Fibroblast of gingiva (primary cell): Measurements from ENCODE around the gene SOBP.

ENCODE experiments used
- DNase-seq: peaks from one replicate; pipeline ENCODE4 v3.0.0-alpha.2; 2011; ENCODE audit warnings: low read depth

Gene SOBP

DNA sequence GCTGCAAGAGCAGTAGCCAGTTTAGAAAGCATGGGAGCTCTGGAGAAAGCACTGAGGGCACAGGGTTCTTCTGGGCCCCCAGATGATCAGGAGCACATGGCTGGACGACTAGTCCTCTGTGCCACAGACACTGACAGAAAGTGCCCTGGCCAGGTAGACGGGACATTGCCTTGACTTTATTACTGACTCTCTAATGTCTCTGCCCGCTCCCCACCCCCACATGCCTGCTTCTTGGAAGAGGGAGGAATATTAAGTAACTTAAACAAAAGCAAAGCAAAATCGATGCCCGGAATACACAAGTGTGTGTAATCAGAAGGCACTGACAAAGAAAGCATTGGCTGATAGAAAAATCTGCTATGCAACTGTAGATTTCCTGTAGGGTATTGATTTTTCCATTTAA is 99.3 kb downstream of the SOBP start:
- DNase-seq = no peak

DNA sequence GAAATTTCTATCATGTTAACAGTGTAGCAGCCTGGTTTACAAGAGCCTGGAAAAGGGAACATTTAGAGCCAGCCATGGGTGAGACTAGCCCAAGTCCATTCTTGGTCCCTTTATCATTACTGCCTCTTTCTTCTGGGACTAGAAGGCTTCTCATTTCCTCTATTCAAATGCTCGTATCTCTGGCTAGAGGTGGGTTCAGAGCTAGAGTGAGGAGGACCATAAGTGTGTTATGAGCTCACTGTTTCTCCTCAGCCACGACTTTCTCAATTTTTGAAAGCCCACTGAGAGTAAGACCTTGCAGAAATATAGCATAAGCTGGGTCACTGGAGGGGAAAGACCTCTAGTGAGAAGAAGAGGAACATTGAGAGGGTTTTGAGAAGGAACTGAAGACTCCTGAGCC is 100.0 kb downstream of the SOBP start:
- no peak for DNase-seq

DNA sequence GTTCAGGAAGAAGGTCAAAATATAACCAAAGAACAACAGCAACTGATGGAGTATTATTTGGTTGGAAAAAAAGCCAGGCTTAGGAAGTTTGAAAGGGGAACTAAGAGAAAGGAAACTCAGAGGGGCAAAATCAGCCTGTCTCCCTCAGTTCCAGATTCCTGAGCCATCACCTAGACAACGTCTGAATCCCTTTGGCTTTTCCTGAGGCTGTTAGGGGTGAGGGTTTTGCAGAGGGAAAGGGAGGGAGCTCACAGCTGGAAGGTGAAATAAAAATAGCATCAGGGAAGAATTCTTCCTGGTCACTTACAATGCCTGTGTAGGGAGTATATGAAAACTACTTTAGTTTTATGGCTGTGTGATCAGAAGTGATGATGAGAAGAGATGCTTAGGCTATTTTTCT is 100.5 kb downstream of the SOBP start:
- no peak for DNase-seq

DNA sequence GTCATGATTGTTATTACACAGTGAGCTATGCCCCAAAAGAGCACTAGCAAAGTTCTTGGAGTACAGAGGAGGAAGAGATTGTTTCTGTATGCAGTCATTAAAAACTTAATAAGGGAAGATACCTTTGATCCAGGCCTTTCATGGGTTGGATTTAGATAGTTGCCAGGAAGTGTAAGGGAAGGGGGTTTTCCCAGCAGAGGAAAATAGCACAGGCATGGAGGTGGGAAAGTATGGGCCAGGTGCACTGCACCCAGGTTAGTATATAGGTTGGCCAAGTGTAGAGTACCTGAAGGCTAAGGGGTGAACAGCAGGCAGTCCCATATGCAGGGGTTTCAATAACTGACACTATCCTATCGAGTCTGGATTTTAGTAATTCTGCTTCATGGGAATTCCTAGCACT is 101.4 kb downstream of the SOBP start:
- no peak for DNase-seq

DNA sequence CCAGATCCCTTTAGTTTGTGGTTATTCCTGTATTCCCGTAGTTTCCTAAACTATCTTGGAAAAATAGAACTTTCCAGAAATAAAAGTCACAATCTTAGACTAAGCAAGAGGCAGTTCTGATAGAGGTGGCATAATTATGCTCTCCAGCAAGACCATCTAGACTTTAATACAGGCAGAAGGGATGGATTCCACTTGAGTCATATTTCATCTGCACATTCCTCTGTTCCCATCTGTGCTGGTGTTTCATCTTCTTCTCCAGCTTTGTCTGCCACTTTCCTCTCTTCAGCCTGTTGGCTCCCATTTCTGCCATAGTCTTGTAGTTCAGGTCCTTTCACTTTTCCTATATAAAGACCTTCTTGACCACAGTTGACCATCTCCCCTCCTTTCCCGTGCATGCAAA is 102.9 kb downstream of the SOBP start:
- DNase-seq = no peak

DNA sequence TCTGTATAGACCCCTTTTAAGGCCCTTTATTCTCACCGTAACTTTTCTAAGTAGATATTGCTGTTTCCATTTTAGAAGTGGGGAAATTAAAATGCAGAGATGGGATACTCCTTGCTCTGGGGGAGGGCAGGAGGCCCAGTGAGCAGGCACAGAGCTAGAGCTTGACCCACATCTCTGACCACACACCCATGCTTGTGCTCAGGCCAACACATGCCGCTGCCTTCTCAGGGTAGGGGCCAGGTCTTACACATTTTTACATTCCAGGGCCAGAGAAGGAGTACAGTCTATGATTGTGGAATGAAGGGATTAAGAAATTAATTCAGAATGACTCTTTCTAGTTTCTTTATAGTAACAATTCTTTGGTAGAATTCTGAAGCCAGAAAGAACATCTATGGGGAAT is 104.8 kb downstream of the SOBP start:
- DNase-seq = no peak

DNA sequence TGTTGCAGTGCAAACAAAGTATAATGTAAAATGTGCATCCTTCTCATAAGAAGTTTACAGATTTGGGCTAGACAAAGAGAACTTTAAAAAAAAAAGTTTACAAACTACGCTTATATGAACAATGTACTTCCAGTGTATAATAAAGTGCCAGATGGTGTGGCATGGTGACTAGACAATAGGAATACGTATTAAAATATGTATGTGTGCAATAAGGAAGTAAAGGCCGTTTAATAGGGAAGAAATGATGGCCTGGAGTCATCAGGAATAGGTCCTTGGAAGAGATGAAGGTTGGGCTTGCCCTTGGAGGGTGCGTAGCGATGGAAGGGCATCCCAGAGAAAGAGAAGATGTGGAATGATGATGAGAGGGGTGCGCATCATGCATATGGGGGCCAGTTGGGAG is 108.2 kb downstream of the SOBP start:
- no peak for DNase-seq

DNA sequence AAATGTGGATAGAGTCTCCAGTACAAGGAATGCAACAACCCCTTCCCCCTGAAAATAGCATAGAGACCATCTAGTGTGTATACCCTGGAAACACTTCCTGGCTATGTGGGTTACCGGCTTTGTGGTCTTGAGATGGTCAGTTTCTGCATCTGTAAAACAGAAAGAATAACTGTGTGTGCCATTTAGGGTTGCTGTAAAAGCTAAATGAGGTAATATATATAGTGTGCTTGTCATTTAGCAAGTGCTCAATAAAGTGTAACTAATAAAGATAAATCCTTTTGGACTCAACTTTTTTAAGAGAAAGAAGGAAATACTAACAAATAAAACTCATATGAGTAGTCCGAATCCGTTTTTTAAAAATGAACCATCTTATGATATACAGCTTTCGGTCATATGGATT is 109.1 kb downstream of the SOBP start:
- no peak for DNase-seq

DNA sequence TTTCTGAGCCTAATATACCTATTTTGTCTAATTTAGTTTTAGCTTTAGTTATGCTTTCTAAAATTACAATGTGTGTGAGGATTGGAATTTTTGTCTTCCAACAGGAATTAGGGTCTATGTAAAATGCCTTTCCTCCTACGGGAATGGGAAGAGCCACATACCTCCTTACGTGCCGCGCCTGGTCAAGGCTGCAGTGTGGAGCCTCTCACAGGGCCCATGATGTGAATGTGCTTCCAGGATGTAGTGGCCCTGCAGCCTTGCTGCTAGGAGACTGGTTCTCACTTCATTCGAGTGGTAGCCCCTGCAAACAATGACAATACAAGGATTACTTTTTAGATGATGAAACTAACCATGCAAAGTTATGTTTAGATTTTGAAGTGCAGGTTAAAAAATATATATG is 110.2 kb downstream of the SOBP start:
- DNase-seq = no peak

DNA sequence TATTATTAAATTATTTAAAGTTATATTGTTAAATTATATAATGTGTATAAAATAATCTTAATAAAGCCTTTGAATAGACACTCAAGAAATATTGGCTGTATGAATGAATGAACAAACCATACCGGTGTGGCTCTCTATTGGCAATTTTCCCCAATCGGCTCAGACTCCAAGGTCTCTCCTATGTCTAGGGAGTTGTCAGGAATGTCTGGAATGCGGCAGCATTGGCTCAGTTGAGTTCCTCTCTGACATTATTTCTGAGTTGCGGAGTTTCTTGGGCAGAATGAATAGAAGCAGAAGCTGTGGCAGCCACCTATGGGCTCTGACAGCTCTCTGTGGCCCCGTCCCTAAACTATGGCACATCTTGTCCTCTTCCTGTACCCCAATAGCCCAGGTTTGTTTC is 111.0 kb downstream of the SOBP start:
- DNase-seq = no peak

DNA sequence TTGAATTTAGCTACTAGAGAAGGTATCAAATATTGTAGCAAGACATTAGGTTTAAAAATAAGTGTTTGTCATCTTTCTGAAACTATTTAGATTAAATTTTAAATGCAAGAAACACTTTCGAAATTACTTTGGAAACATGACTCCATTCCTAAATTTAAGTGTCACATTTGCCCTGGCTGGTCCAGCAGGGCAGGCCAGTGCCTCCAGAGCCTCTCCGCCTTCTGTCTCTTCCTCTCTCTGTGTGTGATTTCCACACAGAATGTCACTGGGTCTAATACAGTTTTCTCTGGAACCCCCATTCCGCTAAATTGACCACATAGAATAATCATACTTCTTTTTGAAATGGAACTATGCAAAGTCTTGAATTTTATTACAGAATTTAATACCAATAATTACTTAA is 111.5 kb downstream of the SOBP start:
- no peak for DNase-seq

DNA sequence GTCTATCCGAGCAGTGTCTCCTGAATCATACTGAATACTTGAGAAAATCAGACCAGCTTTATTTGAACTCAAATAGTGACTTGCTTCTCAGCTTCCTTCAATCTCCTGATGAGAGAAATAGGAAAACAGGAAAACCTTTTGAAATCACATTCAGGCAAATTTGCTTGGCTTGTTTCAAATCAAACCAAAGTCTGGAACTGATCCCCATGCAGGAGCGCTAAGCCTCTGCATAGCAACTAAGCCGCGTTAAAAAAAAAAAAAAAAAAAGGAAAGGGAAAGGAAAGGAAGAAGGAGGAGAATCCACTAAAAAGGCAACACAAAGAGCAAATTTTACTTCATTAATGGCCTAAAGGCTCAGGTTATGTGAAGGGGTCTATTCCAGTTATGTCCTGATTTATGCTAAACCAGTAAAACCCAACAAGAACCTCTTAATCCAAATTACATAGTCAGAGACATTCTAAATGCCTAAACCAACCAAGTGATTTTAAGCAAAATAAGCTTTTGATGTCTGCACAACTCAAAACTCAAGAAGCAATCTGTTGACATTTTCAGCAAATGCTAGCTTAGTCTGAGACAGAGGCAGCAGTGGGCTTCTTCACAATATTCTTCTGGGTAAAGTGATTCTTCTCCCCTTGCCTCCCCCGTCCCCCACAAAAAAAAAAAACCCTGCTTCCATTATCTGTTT is 112.5 kb downstream of the SOBP start:
- DNase-seq = no peak

DNA sequence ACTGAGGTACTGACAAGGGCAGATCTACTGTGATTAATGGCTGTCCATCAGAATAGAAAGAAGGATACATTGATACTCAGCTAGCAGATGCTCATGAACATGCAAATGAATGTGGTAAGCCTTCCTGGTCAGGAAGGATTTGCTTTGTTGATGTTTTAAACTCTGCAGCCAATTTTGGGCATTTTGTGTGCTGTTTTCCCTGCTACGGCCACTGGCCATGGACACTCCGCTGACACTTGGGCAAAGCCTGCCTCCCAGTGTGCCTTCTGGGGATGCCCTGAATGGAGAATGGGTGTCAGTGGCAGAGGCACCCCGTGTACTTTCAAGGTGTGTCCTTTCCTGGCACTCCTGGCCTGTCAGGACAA is 113.1 kb downstream of the SOBP start:
- DNase-seq = no peak

DNA sequence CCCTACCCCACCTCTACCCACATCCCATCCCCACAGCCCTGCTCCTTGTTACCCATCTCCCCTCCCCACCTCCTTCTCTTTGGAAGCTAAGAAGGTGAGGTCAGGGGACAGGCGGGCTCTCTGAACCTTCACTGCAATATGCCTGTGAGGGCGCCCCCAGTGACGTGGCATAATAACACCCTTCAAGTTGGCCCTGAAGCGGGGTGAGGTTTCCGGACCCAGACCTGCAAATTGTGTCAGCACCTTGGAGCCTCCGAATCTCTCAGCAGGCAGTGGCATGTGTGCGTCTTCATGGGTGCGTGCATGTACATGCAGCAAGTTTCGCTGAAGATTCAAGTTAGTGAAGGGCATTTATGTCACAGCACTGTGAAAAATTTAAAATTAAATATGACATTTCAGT is 114.6 kb downstream of the SOBP start:
- DNase-seq = no peak

DNA sequence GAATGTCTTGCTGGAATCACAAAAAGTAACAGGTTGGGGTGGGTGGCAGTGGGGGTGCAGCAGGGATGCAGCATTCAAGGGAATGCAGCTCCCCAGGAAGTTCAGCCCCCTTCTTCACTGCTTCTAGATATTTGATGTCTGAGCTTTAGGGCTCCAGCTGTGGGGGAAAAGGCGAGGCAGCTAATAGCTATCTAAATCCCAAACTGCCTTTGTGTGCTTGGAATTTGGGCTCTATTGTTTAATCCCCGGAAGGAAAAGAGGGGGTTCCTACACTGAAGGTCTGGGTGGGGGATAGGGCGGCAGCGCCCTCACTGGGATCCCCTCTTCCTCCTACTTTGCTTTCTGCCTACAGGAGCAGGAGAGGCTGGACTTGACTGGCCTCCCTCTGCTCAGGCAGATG is 116.5 kb downstream of the SOBP start:
- no peak for DNase-seq

DNA sequence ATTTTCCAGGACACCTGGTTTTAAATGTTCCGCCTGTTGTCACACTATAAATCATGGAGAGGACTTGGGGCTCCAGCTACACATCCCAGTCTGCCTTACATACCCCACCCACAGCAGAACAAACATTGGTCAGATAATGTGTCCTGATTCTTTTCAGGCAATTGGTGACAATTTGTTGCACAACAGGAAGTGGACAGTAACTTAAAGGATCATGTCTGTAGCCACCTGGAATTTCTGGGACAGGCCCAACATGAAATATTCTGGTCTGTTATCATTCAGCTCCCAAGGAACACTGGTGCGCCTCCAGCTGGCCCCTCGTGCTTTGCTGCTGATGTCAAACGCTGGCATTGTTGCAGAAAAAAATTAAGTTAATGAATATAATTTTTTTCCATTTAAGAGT is 117.2 kb downstream of the SOBP start:
- DNase-seq = no peak

DNA sequence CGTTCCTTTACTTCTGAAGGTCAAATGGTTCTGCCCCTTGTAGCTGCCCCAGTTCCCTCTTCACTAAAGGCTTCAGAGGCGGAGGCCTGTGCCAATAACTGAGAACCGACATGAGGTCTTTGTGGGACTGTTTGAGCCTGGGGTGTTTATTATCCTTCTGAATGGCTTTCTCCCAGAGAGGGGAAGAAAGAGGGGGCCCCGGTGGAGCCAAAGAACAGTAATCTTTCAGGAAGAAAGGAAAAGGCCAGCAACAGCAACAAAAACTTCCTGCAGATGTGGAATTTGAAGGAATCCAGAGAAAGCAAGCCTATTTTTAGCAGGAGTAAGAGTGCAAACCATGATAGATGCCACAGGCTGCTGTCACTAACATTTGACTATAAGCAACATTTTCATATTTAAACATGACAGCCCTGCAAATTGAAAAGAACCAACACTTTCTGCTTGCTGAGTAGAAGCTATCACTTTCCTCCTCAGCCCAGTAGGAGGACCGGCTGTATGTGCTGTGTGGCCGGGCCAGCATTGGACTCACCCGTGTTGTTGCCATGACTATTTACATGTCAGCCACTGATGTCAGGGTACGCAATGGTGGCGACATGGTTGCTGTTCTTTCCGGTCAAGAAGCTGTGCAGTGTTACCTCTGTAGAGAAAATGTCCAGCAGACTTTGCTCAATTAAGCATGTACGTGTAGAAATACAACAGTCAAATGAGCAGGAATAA is 121.3 kb downstream of the SOBP start:
- DNase-seq = no peak

DNA sequence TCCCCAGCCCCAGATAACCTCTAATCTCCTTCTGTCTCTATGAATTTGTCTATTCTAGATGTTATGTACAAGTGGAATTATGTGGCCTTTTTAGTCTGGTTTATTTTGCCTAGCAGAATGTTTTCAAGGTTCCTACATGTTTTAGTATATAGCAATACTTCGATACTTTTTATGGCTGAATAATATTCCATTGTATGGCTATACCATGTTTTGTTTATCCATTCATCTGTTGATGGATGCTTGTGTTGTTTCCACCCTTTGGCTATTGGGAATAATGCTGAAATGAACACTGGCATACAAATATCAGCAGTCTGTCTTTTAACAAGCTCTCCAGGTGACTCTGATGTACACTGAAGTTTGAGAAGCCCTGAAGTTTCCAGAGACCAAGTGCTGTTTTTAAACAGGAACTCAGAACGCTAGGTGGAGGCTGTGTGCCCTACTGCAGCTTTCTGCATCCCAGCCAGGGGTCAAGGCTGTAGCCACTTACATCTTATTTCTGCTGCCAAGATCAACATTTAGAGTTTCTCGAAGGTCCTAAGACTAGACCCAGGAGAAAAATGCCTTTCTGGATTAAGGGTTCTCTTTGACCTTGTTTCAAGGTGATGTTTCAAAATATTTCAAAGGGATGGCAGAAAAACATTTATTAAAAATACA is 123.0 kb downstream of the SOBP start:
- DNase-seq = no peak

DNA sequence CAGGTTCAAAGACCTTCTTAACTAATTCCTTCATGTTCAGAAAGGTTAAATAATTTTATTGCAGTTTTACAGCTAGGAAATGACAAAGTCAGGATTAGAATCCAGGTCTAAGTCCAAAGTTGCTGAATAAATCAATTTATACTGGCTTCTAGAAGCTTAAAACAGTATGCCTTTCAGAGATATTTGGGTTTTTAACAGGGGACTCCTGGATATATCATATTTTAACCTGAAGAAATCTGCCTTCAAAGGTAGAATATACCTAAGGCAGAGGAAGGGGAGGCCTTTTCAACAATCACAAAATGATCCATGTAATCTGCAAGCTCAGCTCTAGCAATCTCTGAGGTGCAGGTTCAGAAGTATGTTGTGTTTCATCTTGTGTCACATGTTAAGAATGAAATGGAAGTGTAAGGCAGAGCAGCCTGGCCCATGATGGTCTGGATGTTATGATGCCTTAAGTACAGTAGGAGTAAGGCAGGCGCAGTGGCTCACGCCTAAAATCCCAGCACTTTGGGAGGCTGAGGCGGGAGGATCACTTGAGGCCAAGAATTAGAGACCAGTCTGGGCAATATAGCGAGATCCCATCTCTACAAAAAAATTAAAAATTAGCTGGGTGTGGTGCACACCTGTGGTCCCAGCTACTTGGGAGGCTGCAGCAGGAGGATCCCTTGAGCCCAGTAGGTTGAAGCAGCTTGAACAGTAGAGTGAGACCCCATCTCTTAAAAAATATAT is 123.9 kb downstream of the SOBP start:
- no peak for DNase-seq

DNA sequence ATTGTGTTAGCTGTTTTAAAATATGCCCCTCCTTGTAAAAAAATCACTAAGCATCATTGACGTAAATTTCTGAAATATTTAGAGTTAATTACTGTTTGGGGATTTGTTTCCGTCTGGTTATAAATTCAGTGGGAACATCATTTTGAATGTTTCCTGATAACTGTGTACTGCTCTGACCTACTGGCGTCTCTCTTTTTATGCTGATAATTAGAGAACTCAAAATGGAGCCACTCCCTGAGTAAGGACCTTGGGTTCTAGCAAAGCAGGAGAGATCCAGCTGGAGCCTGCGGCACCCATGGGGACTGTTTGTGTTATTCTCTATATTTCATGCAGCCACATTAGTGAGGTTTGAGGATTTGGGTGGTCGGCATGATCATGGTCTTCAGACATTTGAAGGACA is 124.9 kb downstream of the SOBP start:
- DNase-seq = no peak

DNA sequence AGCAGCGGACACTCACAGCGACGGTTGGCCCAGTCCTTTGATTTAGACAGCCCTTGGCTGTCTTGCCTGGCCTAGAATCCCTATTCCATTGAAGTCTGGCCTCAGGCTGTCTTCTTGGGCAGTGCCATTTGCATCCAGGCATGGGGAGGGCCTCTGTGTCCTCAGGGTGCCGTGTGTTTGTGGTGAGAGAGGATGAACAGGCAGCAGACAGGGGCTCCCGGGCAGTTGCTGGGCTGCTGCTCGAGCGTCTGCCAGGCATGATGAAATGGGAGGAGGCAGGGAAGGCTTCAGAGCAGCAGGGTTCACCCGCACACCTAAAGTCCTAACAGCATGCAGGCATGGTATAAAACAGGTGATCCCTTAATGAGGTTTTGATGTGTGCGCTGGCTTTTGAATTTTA is 126.9 kb downstream of the SOBP start:
- DNase-seq = no peak

DNA sequence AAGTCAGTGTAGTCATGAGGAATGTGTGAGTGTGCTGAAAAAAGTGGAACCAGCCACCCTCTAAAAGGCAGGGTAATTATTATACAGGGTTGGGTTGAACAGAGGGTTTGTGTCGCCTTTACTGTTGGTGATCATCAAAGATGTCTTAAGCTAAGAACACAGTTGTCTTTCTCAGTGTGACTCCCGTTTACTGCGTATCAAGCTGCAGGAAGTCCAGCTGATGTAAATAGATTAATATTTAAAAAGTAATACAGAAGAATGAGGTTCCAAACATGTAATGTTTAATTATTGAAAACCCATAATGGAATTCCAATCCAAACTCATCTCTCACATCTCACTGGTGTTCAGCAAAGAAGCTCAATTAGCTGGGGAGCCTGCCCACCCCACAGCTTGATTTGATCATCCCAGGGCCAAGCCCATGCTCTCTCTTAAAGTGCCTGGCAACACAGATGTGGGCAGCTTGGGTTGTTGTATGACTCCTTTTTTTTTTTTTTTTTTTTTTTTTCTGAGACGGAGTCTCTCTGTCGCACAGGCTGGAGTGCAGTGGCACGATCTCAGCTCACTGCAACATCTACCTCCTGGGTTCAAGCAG is 127.5 kb downstream of the SOBP start:
- DNase-seq = no peak

DNA sequence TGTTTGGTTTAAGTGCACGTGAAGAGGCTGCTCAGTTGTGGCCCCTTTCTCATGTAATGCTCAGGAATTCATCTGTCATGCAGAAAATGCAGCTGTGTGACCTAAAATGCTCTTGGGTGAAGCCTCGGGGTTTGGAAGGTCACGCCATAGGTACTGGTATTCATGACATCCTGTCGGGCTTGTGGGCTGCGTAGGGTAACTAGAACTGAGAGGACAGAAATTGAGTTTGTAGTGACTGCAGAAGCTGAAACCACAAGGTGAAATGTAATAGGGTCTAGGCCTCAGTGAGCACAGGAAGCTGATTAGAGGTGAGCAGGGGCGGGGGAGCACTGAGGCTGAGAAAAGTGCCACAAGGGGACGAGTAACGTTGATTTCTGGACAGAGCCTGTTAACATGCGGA is 128.8 kb downstream of the SOBP start:
- no peak for DNase-seq
